Dermis microvascular lymphatic vessel endothelial cell (primary cell): ENCODE data around the gene RNF167. TPM values are rescaled to one million over a fixed set of nuclear protein-coding genes. Genes with fewer than 3 reads are reported as not detected.
A peak's percentile ranks its signal among the peaks of the same experiment; 100 is the strongest.

Source experiments
- DNase-seq, 2 donors: peaks; one replicate each; pipeline versions ENCODE4 v3.0.0 to v3.0.0-alpha.2; 2010; ENCODE audit warnings: low read depth in 2 of 2
- total RNA-seq: library from RNA; depleted of rRNA; stranded (reverse); fragments of >200 nt; gene quantifications from 2 replicates; pipeline ENCODE4 v1.2.1, GENCODE V29; 2014

RNF167 gene
- total RNA-seq, 1 donor from 2014 or later, result 12.5 TPM

DNA sequence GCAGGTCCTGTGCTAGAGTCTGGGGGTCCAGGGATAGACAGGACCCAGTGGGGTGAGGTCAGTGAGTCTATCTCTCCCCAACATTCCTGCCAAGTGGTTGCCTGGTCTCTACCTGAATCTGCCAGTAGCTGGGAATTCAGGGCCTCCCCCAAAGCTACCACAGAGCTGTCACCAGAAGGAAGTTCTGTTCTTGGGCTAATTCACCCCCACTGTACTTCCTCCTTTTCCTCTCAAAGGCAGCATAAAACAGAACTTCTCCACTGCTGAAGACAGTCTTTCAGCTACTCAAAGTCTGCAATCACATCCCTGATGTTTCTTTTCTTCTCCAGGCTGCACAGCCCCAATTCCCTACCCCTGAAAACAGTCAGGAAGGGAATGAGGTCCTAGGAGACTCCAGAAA lies 38.7 kb downstream of the RNF167 start:
- DNase-seq, result no peak

DNA sequence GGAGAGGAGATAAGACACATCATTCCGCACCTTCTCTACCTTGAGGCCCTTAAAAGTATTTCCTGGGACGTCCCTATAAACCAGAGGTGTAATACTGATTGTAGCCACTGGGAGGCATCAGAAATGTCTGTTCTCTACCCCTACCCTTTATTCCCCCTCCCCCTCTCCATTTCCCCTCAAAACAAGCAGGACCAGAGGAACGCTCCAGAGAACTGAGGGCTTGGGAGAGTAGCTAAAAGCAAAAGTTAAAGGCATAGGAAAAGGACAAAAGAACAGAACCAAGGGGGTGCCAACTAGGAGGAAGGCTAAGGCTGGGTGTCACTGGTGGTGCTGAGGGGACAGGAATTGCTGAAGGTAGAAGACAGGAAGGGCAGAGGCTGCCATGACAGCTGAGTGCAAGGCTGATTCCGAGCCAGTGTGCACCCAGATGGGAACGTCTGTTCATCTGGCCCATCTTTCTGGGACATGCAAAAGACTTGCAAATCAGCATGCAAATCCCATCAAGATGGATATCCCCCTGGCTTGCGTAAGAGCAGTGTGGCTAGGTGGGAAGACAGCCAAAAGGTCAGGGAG lies 40.7 kb downstream of the RNF167 start:
- peak; percentile 47 to 70 for DNase-seq

DNA sequence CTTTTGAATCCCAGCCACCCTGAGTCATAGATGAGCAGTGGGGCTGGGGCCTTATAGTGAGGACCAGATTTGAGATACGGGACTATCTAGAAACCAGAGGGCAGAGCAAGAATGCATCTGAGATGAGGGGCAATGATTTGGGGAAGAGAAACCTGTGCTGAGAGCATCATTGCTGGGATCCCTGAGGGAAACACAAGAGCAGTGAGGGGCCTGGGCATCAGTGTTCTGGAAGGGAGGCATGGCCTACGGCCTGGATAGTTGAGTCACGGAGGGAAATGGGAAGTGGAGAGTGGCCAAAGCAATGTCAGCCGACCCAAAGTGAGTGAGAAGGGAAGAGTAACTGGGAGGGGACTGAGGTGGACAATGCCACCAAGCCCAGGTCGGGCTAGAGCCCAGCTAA lies 42.2 kb downstream of the RNF167 start:
- no peak for DNase-seq

DNA sequence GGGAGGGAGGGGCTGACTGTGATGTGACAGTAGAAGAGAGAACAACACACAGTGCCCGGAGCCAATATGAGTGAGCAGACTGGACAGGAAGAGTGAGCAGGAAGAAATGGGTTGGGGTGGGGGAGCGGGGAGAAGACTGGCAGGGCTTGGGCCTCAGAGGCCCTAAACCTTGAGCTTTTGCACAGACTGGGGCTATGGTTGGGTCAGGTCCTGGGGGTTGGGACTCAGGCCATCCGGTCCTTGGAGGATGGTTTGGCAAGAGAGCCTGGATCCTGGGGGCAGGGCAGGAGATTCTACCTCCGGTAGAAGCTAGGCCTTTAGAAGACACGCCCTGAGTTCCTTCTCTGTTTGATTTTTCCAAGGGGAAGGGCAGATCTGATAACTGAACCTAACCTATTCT lies 46.3 kb downstream of the RNF167 start:
- DNase-seq, result peak; percentile 35 to 69

DNA sequence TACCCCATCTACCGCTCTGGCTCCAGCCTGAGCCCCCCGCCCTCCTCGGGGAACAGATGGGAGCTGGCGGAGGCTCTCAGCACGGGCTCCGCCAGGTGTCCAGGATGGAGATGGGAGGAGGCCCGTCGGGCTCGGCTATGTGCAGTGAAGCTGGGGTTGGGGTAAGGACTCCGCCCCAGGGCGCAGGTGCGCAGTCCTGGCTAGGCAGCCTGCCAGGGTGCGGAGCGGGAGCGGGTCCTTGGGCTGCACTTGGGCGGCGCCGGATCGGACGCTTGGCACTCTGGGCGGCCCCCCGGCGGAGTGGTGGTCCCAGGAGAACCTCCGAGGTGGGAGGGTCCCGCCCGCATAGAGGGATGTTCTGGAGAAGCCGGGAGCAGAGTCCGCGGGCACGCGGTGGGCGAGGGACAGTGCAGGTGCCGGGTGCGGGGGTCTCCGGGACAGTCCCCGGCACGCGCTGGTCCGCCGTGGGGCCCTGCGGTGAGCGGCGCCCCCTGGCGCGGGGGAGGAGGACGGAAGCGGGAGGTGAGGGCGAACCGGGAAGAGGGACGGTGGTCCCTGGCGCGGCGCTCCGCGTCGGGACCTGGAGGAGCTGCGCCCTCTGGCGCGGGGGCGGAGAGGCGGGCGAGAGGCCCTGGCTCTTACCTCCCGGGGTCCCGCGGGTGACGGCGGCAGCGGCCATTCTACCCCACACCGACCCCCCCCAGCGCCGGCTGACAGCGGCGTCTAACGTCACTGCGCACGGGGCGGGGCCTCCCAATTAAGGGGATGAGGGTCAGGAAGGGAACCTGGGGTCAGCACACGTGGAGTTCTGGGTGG lies 47.1 kb downstream of the RNF167 start, which contains the start of gene CAMTA2:
TSS of gene CAMTA2 (minus strand) at position 725 of the 816 bp plus-strand sequence. CDS start 1,453 bp downstream, outside the sequence.
- DNase-seq, result peak; percentile 56 to 89

DNA sequence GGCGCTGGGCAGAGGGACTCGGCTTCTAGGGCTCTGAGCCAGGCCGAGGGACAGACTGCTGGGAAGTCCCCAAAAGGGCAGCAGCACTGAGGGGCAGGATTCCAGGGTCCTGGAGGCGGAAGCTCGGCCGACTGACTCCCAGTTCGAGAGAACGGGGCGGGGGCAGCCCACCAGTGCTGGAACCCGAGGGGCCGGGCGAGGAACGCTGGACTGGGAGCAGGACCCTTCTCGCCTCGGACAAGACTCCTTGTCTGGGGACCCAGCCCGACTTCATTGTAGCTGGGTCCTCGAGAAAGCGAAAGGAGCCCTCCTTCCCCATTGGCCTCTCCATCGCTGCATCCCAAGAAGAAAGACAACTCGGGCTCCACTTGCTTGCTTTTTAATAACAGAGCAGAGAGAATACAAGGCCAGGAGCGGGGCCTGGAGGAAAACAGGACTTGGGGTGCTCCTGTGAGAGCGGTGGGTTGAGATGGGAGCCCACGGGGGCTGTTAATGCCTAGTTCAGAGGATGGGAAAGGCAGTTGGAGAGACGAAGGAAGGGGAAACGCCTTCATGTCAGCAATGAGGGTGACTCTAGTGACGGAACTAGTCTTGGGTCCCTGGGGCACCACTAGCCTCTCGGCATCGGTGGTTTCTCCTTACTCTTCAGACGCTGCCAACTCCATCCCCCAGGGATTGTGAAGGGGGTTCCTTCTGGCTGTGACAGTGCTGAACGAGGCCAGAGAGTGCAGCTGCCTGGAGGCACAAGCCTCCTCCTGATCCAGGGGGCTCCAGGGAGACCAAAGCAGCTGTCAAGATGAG lies 47.9 kb downstream of the RNF167 start:
- no peak for DNase-seq

DNA sequence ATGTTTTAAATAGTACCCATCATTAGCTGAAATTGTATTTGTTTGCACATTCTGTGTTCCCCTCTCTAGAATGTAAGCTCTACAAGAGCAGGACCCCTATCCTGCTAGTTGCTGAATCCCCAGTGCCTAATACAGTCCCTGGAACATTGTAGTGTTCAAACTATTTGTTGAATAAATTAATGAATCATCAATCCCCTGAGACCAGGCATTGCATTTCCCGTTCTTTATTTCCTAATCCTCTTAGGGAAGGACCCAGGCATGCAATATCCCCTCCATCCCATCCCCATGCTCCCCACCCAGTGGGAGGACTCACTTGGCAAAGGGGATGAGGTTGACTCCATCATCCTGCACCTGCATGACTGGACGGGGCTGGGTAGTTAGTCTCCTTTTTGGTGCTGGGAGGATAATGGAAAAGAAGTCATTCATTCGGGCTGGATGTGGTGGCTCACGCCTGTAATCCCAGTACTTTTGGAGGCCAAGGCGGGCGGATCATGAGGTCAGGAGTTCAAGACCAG lies 54.1 kb downstream of the RNF167 start:
- DNase-seq, result no peak

Other genes starting within 250 kb of the RNF167 start
- gene PELP1, start 236.1 kb upstream of the RNF167 start, total RNA-seq, result 10.0 and 13.7 TPM in 2 replicates
- gene ARRB2, start 229.6 kb upstream of the RNF167 start, total RNA-seq, result 8.2 and 8.5 TPM in 2 replicates
- gene MED11, start 208.8 kb upstream of the RNF167 start, total RNA-seq, result 7.8 and 13.7 TPM in 2 replicates
- gene ZMYND15, start 200.4 kb upstream of the RNF167 start, total RNA-seq, result 0.13 TPM in 1 of 2 replicates, not detected in the other
- gene CXCL16, start 200.3 kb upstream of the RNF167 start, total RNA-seq, result 1.2 and 2.4 TPM in 2 replicates
- gene TM4SF5, start 168.4 kb upstream of the RNF167 start, total RNA-seq, result not detected in 2 replicates
- 0.38 and 0.39 TPM in 2 replicates for gene VMO1, start 153.9 kb upstream of the RNF167 start, total RNA-seq
- not detected in 2 replicates for gene GLTPD2, start 151.3 kb upstream of the RNF167 start, total RNA-seq
- gene PSMB6, start 144.1 kb upstream of the RNF167 start, total RNA-seq, result 167 and 224 TPM in 2 replicates
- 22.6 and 35.4 TPM in 2 replicates for gene PLD2, start 133.1 kb upstream of the RNF167 start, total RNA-seq
- gene MINK1, start 106.9 kb upstream of the RNF167 start, total RNA-seq, result 20.5 and 32.9 TPM in 2 replicates
- gene C17orf107, start 40.7 kb upstream of the RNF167 start, total RNA-seq, result 0.39 and 0.76 TPM in 2 replicates
- 0.90 and 1.1 TPM in 2 replicates for gene CHRNE, start 37.2 kb upstream of the RNF167 start, total RNA-seq
- gene GP1BA, start 8.0 kb upstream of the RNF167 start, total RNA-seq, result not detected in 2 replicates
- gene SLC25A11, start 222 bp upstream of the RNF167 start, total RNA-seq, result 47.4 and 62.8 TPM in 2 replicates
- 450 and 458 TPM in 2 replicates for gene PFN1, start 8.3 kb downstream of the RNF167 start, total RNA-seq
- 1.5 and 2.7 TPM in 2 replicates for gene ENO3, start 10.9 kb downstream of the RNF167 start, total RNA-seq
- gene SPAG7, start 27.5 kb downstream of the RNF167 start, total RNA-seq, result 45.4 and 49.7 TPM in 2 replicates
- 2.3 and 7.5 TPM in 2 replicates for gene CAMTA2, start 47.4 kb downstream of the RNF167 start, total RNA-seq
- gene INCA1, start 57.3 kb downstream of the RNF167 start, total RNA-seq, result 0.38 and 0.39 TPM in 2 replicates
- gene KIF1C, start 57.7 kb downstream of the RNF167 start, total RNA-seq, result 63.5 and 82.7 TPM in 2 replicates
- gene SLC52A1, start 95.2 kb downstream of the RNF167 start, total RNA-seq, result 0.25 and 0.26 TPM in 2 replicates
- gene ZFP3, start 138.2 kb downstream of the RNF167 start, total RNA-seq, result 0.77 and 1.3 TPM in 2 replicates
- gene ZNF232, start 171.6 kb downstream of the RNF167 start, total RNA-seq, result 4.0 and 4.9 TPM in 2 replicates
- gene USP6, start 175.8 kb downstream of the RNF167 start, total RNA-seq, result not detected in 2 replicates